ENCODE data around the gene SH3GLB2.
"Not testable (repeated sequence)": the region's sequence is repeated elsewhere in the genome, so short reads cannot be mapped to it uniquely, and the experiment has no call there.

The SH3GLB2 gene

GRCh38 chr9:128998462-128998861, 29.7 kb downstream of the SH3GLB2 start:
- no peak for DNase-seq (ENCODE audit: low spot score)

GRCh38 chr9:128995791-128996190, 32.3 kb downstream of the SH3GLB2 start:
- no peak for DNase-seq (ENCODE audit: low spot score)

- DNase-seq (ENCODE audit: low spot score), result peak; percentile 83
Measured at GRCh38 chr9:128992995-128993394, 35.1 kb downstream of the SH3GLB2 start.

- DNase-seq (ENCODE audit: low spot score), result no peak
Measured at GRCh38 chr9:128987805-128988204, 40.3 kb downstream of the SH3GLB2 start.

- peak; percentile 80 for DNase-seq (ENCODE audit: low spot score)
Measured at GRCh38 chr9:128986671-128987070, 41.5 kb downstream of the SH3GLB2 start.

GRCh38 chr9:128983536-128983935, 44.6 kb downstream of the SH3GLB2 start:
- DNase-seq (ENCODE audit: low spot score), result no peak

GRCh38 chr9:128979111-128979510, 49.0 kb downstream of the SH3GLB2 start:
- no peak for DNase-seq (ENCODE audit: low spot score)

- no peak for DNase-seq (ENCODE audit: low spot score)
Measured at GRCh38 chr9:128972956-128973355, 55.2 kb downstream of the SH3GLB2 start.

- no peak for DNase-seq (ENCODE audit: low spot score)
Measured at GRCh38 chr9:128969491-128969890, 58.6 kb downstream of the SH3GLB2 start.

- DNase-seq (ENCODE audit: low spot score), result not testable (repeated sequence)
Measured at GRCh38 chr9:128961403-128961802, 66.7 kb downstream of the SH3GLB2 start.

All from cerebellar cortex (tissue), 1 donor.